Fibroblast of skin of right biceps (primary cell): ENCODE measurements around the gene USP49.
"Not testable (repeated sequence)": the region's sequence is repeated elsewhere in the genome, so short reads cannot be mapped to it uniquely, and the experiment has no call there.

Experiments used
- DNase-seq: peaks from one replicate; pipeline ENCODE4 v3.0.0-alpha.2; 2013

The USP49 gene

DNA sequence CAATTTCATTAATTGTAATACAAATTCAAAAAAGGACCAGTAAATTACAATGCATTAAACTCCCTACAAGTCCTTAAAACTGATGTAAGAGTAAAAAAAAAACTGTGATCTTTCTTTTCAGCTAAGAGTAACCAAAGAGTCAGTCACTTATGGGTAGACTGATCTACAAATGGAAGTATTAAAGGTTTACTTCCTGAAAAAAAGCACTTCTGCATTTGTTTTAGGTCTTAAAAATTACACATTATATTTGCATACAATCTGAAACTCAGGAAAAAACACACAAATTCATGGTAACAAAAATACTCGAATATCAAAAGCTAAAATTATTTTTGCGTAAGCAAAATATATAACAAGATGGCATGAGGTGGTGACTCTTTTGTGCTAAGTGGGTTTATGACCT lies 23.5 kb downstream of the USP49 start:
- no peak for DNase-seq

DNA sequence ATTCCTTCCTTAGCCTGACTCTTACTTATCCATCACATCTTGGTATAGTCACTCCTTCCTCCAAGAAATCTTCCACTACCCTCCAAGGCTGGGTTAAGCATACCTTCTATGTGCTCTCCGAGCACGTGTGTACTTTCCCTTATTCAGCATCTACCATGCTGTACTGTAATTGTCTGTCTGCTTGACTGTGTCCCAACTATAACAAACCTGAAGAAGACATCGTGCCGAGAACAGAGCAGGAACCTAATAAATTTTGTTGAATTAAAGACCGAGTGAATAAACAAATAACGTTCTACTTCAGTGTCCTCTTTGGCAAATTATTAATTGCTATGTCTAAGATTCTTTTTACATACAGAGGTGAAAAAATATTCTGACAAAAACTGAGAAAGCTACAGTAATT lies 35.8 kb downstream of the USP49 start:
- no peak for DNase-seq

DNA sequence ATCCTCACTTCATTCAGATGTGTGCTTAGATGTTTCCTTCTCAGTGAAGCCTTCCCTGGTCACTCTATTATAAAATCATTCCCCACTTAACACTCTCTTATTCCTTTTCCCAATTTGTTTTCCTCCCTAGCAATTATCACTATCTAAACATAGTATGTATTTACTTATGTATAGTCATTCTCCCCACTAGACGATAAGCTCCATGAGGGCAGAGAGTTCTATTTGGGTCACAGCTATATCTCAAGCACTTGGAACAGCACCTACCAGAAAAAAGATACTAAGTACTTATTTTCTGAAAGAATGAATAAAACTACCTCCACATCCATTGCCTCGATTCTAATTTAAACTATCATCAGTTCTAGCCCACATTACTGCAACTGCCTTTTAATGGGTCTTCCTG lies 36.5 kb downstream of the USP49 start:
- DNase-seq: no peak

DNA sequence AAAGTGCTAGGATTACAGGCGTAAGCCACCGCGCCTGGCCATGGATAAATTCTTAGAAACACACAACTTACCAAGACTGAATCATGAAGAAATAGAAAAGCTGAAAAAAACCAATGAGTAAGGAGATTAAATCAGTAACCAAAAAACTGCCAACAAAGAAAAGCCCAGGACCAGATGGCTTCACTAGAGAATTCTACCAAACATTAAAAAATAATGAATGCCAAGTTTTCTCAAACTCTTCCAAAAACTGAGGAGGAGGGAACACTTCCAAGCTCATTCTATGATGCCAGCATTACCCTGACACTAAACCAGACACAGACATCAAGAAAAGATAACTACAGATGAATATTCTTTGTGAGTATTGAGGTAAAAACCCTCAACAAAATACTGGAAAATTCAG lies 44.3 kb downstream of the USP49 start:
- no peak for DNase-seq

DNA sequence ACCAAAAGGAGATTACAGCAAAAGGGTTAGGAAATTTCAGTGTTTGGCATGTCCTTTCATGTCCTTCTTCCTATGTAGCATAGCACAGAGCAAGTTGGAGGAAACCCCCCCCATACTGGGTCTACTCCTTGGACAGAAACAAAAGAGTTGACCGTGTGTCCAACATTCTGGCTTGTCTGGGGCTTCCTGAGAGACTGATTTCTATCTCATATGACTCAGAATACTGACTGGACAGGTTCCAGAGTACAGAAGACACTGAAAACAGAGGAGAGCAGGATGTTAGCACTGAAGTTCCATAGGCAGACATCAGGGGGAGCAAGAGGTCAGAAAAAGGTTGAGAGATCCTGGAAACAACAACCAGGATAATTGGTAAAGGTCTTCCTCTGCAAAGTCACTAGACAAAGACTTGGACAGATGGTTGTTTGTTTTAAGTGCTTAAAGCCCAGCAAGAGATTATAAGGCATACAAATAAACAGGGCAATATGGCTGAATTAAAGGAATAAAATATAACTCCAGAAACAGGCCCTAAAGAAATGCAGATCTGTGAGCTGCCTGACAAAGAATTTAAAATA lies 48.4 kb downstream of the USP49 start:
- DNase-seq: peak; percentile 93

DNA sequence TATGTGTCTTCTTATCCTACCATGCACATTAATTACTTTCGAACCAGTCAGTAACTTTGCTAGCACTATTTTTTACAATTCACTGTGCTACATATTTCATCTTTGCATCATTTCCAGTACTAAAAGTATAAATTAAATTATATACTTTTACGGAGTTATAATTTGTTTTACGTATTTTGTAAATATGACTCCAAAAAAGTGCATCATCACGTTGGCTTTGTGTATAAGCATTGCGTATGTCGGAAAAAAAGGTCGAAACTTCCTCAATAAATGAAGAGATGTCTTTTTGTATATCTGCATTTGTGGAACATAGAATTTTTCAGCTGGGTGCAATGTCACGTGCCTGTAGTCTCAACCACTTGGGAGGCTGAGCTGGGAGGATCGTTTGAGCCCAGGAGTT lies 52.0 kb downstream of the USP49 start:
- no peak for DNase-seq

DNA sequence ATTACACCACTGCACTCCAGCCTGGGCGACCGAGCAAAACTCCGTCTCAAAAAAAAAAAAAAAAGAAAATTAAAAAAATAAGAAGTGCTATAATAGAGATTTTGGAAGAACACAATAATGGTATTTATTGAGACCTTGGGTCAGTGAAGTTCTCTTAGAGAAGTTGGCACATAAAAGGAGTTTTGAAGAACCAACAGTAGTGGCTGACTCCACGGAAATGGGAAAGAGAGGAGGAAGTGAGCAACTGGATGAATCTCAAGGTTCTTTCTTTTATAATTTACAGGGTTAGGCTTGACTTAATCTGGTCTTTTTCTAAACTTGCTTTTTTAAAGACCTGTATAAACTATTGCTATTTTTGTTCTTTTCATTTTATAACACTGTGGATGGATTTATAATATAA lies 54.8 kb downstream of the USP49 start:
- no peak for DNase-seq

DNA sequence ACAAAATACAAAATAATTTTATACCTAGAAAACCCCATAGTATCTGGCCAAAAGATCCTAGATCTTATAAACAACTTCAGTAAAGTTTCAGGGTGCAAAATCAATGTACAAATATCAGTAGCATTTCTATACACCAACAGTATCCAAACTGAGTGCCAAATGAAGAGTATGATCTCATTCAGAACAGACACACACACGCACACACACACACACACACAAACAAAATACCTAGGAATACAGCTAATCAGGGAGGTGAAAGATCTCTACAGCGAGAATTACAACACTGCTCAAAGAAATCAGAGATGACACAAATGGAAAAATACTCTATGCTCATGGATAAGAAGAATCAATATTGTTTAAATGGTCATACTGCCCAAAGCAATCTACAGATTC lies 58.5 kb downstream of the USP49 start:
- no peak for DNase-seq

DNA sequence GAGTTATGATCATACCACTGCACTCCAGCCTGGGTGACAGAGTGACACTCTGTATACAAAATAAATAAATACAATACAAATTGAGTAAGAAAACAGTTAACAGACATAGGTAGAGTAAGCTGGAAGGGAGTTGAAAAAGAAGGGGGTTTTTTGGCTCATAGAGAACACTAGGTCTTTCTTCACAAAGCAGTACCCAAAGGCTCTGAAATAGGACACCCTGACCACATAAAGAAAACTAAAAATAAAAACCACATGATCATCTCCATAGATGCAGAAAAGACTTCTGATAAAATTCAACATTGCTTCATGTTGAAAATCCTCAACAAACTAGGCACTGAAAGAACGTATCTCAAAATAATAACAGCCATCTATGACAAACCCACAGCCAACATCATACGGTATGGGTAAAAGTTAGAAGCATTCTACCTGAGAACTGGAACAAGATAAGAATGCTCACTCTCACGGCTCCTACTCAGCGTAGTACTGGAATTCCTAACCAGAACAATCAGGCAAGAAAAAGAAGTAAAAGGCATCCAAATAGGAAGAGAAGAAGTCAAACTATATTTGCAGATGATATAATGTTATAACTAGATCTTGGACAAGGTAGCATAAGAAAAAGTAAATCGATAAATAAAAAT lies 59.0 kb downstream of the USP49 start:
- DNase-seq: peak; percentile 4

DNA sequence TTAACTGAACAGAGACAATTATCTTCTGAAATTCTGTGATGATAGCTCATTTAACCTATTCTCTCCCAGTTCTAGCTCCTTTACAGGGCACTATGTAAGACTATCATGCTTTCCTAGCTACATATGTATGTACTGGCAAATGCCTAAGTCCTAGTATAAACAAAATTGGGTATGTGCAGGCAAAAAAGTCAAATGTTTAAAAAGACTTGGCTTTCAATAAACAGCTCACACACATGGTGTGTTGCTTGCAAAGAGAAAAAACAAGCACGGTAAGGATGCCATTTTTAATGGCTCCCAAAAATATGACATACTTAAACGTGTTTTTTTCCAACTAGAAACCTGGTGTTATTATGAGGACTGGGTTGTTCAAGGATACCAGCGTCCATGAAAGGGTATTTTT lies 62.9 kb downstream of the USP49 start:
- DNase-seq: no peak

DNA sequence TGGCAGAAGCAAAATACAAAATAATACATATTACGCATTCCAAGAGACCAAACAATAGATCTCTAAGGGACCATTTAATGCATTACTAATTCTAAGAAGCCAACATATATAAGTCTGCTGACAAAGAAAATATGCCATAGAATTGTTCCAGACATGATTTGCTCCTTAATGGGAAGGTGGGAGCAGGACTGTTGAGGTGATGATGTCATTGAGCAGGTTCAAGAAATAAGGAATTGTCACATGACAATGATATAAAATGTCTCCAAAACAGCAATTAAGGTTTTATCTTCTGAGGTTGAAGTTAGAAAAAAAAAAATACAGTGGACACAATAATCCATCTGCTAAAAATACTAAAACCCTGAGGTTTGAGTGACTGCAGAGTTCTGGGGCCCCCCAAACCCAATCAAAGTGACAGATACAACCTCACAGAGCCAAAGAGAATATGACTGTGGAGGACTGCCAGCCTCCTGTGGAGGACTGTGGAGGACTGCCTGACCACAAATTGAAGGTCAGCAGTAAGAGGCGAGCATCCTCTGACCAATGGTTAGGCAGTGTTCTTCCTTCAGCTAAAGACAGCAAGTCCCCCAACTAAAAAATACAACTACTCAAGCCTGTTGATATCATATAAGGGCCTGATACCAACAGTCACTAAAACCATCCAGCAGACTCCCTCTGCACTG lies 68.7 kb downstream of the USP49 start:
- no peak for DNase-seq

DNA sequence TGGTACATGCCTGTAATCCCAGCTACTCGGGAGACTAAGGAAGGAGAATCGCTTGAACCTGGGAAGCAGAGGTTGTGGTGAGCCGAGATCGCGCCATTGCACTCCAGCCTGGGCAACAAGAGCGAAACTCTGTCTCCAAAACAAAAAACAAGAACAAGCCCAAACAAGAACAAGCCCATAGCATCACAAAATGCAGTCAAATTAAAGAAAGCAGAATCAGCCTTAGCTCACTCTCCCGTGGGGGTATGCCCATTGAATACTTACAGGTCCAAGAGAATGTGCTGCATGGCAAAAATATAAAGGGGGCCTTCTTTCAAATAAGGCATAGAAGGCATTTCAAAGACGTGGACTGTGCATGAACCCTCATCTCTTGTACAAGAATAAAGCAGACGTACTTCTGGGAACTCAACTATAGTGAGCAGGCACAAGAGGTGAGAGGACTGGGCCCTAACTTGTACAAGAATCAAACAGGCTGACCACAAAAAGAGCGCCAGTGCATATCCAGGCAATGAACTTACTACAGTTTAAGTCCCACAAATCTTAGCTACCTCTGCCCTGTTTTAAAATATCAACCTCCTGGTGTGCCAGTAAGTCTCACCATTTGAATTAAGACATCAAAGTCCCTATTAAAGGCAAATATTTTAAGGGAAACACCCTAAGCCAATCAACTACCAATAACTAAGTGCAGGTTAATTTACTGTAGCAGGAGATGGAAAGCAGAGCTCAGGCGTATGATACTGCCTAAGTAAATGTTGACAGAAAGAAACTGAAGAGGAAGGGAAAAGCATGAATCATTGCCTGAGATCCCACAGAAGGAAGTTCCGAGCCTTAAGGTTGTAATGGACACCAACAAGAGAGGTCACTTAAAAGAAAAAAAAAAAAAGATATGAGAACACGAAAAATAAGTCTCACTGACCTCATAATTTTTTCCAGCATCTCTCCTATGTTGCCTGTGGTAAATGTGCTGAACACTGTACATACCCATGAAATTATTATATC lies 70.3 kb downstream of the USP49 start:
- DNase-seq: no peak

DNA sequence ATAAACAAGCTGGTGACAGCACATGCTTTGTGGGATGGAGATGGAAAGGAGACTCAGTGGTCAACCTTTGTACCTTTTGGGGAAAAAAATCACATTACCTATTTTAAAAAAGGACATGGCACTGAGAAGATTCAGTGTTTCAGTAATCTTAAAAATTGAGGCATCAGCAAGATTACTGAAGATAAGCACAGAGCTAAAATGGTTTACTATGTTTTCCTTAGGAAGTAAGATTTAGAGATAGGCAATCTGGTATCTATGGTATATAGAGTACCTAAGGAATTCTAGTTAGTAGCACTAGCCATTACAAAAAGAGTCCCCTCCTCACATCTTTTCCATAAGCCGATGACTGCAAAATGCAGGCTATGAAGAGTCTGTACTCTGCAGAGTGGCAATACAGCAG lies 72.0 kb downstream of the USP49 start:
- no peak for DNase-seq

DNA sequence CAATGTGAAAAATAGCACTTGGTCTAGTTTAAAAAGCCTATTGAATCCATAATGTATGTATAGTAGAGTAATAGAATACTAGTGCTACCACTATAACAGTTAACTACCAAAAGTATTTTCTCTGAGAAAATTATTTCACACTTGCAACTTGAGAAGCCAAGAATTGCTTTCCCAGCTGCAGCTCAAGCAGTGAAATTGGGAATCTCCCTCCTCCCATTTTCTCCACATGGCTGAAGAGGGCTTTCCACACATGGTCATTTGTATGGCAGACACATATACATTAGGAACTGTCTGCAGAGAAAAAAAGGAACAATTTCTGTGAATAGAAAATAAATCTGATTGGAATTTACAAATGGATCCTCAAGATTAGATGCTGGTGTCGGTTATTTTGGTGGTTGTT lies 73.2 kb downstream of the USP49 start:
- no peak for DNase-seq

DNA sequence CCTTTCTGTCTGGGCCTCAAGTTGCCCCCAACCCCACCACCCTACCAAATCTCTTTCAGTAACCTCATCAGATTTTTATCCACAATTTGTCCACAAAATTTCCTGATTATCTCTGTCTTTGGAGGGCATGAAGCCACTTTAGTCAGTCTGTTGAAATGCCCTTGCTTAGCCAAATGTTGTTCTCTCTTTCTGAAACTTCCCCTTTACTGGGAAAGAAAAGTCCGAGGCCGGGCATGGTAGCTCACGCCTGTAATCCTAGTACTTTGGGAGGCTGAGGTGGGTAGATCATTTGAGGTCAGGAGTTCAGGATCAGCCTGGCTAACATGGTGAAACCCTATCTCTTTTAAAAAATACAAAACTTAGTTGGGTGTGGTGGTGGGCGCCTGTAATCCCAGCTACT lies 73.9 kb downstream of the USP49 start:
- no peak for DNase-seq

DNA sequence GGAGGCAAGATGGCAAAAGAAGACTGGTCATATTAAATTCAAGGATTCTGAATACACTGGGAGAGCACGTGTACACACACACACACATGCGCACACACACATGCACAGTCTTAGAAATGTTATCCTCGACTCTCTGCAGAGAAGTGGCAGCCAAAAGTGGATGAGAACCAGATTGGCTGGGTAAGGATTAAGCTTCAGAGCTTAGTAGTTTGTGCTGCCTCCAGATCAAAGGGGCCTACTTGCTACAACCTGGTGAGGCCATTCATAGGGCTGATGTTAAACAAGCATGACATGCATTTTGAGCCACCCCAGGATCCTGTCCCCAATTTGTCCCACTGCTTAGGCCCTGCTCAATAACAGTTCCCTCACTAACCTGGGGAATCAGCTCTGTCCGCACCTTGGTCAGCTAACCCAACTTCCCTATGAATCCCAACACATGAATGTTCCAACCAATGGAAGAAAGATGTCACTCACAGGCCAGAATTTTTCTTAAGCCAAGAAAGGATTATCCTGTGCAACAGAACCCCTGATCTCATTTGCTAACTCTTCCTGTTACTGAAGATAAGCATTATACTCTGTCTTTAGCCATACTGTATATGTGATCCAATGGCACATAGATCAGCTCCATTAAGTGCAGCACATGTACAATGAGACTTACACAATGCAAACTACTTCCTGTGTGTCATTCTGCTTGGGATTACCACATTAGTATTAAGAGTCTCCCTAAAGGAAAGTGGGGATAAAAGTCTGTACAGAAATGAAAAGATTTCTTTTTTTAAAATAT lies 76.7 kb downstream of the USP49 start:
- no peak for DNase-seq

DNA sequence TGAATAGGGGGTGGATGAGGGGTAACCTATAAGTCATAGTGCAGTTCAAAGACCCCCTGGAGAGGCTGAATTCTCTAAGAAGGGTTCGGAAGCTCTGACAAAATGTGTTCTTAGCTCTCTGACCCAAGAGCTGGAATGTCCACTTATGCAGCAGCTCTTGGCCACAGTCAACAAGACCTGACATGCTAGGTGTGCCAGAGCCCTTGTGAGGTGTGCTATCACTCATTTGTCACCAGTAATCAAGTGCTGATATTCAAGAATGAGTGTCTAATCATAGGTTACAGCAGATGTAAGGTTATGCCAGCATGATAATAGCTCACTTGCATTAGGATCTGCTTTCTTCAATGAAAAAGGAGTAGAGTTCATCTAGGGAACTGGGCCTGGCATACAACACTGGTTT lies 79.6 kb downstream of the USP49 start:
- no peak for DNase-seq

DNA sequence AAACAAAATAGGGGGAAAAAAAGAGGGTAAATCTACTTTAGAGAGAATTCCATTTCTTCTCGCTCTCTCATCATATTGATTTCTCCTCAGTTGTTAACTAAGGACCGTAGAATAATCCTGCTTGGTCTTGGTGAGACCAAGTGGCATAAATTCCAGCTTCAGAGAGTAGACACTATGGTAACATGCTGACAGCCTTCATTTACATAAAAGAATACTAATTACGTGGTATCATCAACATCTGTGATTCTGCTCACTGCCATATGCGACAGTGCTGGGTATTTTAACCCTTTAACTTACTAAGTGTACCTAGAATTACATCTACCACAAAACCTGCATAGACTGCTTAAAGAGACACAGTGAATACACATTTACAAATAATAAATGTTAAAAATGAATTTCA lies 80.5 kb downstream of the USP49 start:
- DNase-seq: no peak

DNA sequence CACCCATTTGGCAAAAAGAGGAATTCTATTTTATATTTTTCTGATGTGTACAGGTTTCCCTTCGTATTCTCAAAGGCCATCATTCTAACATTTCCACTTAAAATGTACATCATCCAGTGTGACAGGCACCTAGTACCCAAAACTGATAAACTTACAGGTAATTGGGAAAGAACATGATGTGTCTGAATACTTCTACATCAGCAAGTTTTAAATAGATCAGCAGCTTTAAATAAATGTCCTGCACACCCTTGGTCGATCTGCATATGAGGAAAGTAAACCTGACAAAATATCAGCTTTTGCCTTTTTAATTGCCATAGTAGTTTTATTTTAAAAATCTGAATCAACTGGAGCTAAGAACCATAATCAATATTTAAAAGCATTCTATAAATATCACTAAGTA lies 81.2 kb downstream of the USP49 start:
- no peak for DNase-seq

DNA sequence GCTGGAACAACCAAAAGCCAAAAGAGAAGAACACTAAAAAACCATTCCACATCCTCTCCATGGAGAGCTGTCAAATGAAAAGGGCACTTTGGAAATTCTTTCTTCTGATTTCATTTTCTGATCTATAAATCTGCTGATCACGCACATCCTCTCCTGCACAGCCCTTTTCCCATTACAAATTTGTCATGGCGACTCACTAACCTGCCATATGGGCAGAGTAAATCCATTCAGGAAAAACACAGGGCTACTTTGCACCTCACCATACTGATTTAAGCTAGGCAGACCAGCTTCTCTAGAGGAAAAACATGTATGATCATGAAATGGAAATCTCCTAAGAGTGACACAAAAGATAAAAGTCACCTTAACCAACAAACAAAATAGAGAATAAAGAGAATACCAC lies 81.7 kb downstream of the USP49 start:
- DNase-seq: no peak

DNA sequence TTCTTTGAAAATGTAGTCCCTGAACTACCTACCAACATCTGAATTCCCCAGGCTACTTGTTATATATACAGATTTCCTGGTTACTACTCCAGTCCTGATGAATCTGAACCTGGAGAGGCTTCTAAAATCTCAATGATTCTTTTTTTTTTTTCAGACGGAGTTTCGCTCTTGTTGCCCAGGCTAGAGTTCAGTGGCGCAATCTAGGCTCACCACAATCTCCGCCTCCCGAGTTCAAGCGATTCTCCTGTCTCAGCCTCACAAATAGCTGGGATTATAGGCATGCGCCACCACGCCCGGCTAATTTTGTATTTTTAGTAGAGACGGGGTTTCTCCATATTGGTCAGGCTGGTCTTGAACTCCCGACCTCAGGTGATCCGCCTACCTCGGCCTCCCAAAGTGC lies 83.2 kb downstream of the USP49 start:
- DNase-seq: not testable (repeated sequence)

DNA sequence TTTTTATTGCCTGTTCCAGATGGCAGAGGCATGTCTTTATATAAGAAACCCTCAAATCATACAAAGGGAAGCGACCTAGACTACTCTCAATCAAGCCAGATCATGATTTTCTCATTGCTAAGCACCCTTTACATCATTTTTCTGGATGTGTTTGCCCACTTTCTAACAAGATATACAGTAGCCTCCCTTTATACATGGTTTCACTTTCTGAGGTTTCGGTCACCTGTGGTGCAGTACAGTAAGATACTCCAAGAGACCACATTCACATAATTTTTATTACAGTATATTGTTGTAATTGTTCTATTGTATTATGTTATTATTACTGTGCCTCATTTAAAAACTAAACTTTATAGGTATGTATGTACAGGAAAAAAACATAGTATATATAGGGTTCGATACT lies 84.1 kb downstream of the USP49 start:
- no peak for DNase-seq
